OCI-M1 (cell line): Measurements from ENCODE around the gene SLC22A16.
A peak's percentile ranks its signal among the peaks of the same experiment; 100 is the strongest.
"Not testable (repeated sequence)": the region's sequence is repeated elsewhere in the genome, so short reads cannot be mapped to it uniquely, and the experiment has no call there.

Source experiments
- DNase-seq: peaks from one replicate; lab custom pipeline; 2025; lab: John Stamatoyannopoulos, UW

The SLC22A16 gene

GRCh38 chr6:110476046-110476849 is at the start of gene SLC22A16:
SLC22A16 (minus strand) TSS chr6:110476613; CDS start chr6:110476574, 39 bp downstream.
- DNase-seq: no peak

- no peak for DNase-seq
Observed at GRCh38 chr6:110525001-110525400, 48.6 kb upstream of the SLC22A16 start.

GRCh38 chr6:110524305-110524704 is 47.9 kb upstream of the SLC22A16 start:
- DNase-seq: no peak

GRCh38 chr6:110523451-110524021 is 47.1 kb upstream of the SLC22A16 start:
- DNase-seq: no peak

- no peak for DNase-seq
Observed at GRCh38 chr6:110522427-110522826, 46.0 kb upstream of the SLC22A16 start.

GRCh38 chr6:110520992-110521543 is 44.7 kb upstream of the SLC22A16 start:
- DNase-seq: no peak

GRCh38 chr6:110520209-110520965 is 44.0 kb upstream of the SLC22A16 start:
- DNase-seq: no peak

GRCh38 chr6:110517601-110518281 is 41.3 kb upstream of the SLC22A16 start:
- no peak for DNase-seq

GRCh38 chr6:110517034-110517433 is 40.6 kb upstream of the SLC22A16 start:
- DNase-seq: no peak

- peak; percentile 79 for DNase-seq
Observed at GRCh38 chr6:110514818-110515217, 38.4 kb upstream of the SLC22A16 start.

GRCh38 chr6:110512991-110513390 is 36.6 kb upstream of the SLC22A16 start:
- no peak for DNase-seq

- DNase-seq: not testable (repeated sequence)
Observed at GRCh38 chr6:110512549-110512948, 36.1 kb upstream of the SLC22A16 start.

GRCh38 chr6:110511401-110511800 is 35.0 kb upstream of the SLC22A16 start:
- no peak for DNase-seq

GRCh38 chr6:110509617-110510241 is 33.3 kb upstream of the SLC22A16 start:
- DNase-seq: peak; percentile 88

GRCh38 chr6:110504891-110505290 is 28.5 kb upstream of the SLC22A16 start:
- not testable (repeated sequence) for DNase-seq

GRCh38 chr6:110495949-110496348 is 19.5 kb upstream of the SLC22A16 start:
- DNase-seq: peak; percentile 18

- no peak for DNase-seq
Observed at GRCh38 chr6:110493253-110493800, 16.9 kb upstream of the SLC22A16 start.

GRCh38 chr6:110492584-110492983 is 16.2 kb upstream of the SLC22A16 start:
- no peak for DNase-seq

GRCh38 chr6:110491644-110492317 is 15.4 kb upstream of the SLC22A16 start:
- DNase-seq: peak; percentile 40

GRCh38 chr6:110491299-110491643 is 14.9 kb upstream of the SLC22A16 start:
- DNase-seq: no peak

- DNase-seq: no peak
Observed at GRCh38 chr6:110490110-110490509, 13.7 kb upstream of the SLC22A16 start.
